ENCODE results near the gene SEL1L.

SEL1L gene

GRCh38 chr14:81450976-81451375, 82.7 kb downstream of the SEL1L start:
- no peak for TF ChIP-seq CTCF (conservative IDR thresholded peaks at IDR 0.05; ENCODE audit: low read depth)
- CTCF ChIA-PET = interaction anchor here (1.6 kb wide), 1 partner anchor 14 kb away, joined by 3 read pairs; no protein-coding TSS in a partner anchor

GRCh38 chr14:81450100-81450531, 83.5 kb downstream of the SEL1L start:
- ChIA-PET CTCF (interaction anchor here (0.7 to 1.1 kb wide), 2 partner anchors 181 to 249 kb away, joined by 4 to 7 read pairs; no protein-coding TSS in a partner anchor), POLR2A (ENCODE audit: low non-redundant PET) (no interaction called here)
- no peak for DNase-seq (ENCODE audit: low spot score)
- no peak for TF ChIP-seq CTCF (conservative IDR thresholded peaks at IDR 0.05; ENCODE audit: low read depth)
- H3K27ac ChIP-seq = no peak overlapping the region

More at GRCh38 chr14:81450976-81451375, 82.7 kb downstream of the SEL1L start:
- POLR2A ChIA-PET (ENCODE audit: low non-redundant PET) = no interaction called here
- H3K27ac ChIP-seq = no peak overlapping the region
- no peak for DNase-seq (ENCODE audit: low spot score)

GRCh38 chr14:81449576-81449975, 84.1 kb downstream of the SEL1L start:
- no peak for TF ChIP-seq CTCF (conservative IDR thresholded peaks at IDR 0.05; ENCODE audit: low read depth)
- H3K27ac ChIP-seq = no peak overlapping the region
- DNase-seq (ENCODE audit: low spot score) = no peak
- ChIA-PET CTCF (interaction anchor here (1.1 kb wide), 1 partner anchor 181 kb away, joined by 7 read pairs; no protein-coding TSS in a partner anchor), POLR2A (ENCODE audit: low non-redundant PET) (no interaction called here)

- POLR2A ChIA-PET (ENCODE audit: low non-redundant PET) = no interaction called here
- no peak for DNase-seq (ENCODE audit: low spot score)
- no peak for TF ChIP-seq CTCF (conservative IDR thresholded peaks at IDR 0.05; ENCODE audit: low read depth)
- no peak overlapping the region for H3K27ac ChIP-seq
- CTCF ChIA-PET = no interaction called here
Observed at GRCh38 chr14:81449114-81449513, 84.5 kb downstream of the SEL1L start.

GRCh38 chr14:81447021-81447764, 86.5 kb downstream of the SEL1L start:
- H3K27ac ChIP-seq = no peak overlapping the region
- POLR2A ChIA-PET (ENCODE audit: low non-redundant PET) = interaction anchor here (0.7 kb wide), 1 partner anchor 11 kb away, joined by 7 read pairs; no protein-coding TSS in a partner anchor
- no peak for TF ChIP-seq CTCF (conservative IDR thresholded peaks at IDR 0.05; ENCODE audit: low read depth)
- CTCF ChIA-PET = interaction anchor here (0.5 to 0.7 kb wide), 2 partner anchors 97 to 155 kb away, joined by 3 read pairs; no protein-coding TSS in a partner anchor
- DNase-seq (ENCODE audit: low spot score) = no peak

- CTCF ChIA-PET = interaction anchor here (0.5 to 0.6 kb wide), 2 partner anchors 155 to 336 kb away, joined by 3 read pairs; no protein-coding TSS in a partner anchor
Observed at GRCh38 chr14:81446279-81447007, 87.2 kb downstream of the SEL1L start.

More at GRCh38 chr14:81446279-81447007, 87.2 kb downstream of the SEL1L start:
- no peak overlapping the region for H3K27ac ChIP-seq
- TF ChIP-seq CTCF (conservative IDR thresholded peaks at IDR 0.05; ENCODE audit: low read depth) = no peak
- POLR2A ChIA-PET (ENCODE audit: low non-redundant PET) = interaction anchor here (0.7 kb wide), 1 partner anchor 10 kb away, joined by 7 read pairs; no protein-coding TSS in a partner anchor
- DNase-seq (ENCODE audit: low spot score) = no peak

Data from RWPE1 (cell line).